22Rv1 (cell line): ENCODE measurements around the gene ENDOV.

Experiments
- CTCF ChIP-seq: fragments of 450-650 bp; IDR thresholded peaks from 2 replicates; pipeline ENCODE4 v1.5.1; 2017; ENCODE audit warnings: mild to moderate bottlenecking
- ZFX ChIP-seq: fragments of 450-650 bp; IDR thresholded peaks from 2 replicates; pipeline ENCODE4 v1.6.1; 2017; ENCODE audit warnings: antibody characterized with exemption, borderline replicate concordance

DNA sequence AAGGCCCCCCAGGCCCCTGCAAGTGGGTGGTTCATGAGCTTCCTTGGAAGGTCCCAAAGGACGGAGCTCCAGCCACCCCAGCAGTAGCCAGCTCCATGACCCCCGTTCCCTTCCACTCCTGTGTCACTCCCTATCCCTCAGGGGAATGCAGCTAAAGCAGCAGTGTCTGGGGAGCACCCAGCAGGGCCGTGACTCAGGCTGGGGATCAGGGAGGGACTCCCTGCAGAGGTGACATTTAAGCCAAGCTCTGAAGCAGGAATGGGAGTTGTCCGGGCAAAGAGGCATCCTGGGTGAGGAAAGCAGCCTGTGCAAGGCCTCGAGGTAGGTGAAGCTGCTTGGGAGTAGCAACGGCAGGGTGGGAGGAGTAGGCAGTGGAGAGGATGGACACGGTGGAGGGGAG, 72.5 kb downstream of the ENDOV start:
- TF ChIP-seq CTCF = no peak
- no peak for TF ChIP-seq ZFX
